ENCODE data around the gene NUP62. TPM values are rescaled to one million over a fixed set of nuclear protein-coding genes. Genes with fewer than 3 reads are reported as not detected.
A peak's percentile ranks its signal among the peaks of the same experiment; 100 is the strongest.

Gene NUP62
- polyA plus RNA-seq, 1 donor (not counting 4 experiments of a cell fraction or from before 2014, with no cell fraction given) = 12.9 TPM

DNA sequence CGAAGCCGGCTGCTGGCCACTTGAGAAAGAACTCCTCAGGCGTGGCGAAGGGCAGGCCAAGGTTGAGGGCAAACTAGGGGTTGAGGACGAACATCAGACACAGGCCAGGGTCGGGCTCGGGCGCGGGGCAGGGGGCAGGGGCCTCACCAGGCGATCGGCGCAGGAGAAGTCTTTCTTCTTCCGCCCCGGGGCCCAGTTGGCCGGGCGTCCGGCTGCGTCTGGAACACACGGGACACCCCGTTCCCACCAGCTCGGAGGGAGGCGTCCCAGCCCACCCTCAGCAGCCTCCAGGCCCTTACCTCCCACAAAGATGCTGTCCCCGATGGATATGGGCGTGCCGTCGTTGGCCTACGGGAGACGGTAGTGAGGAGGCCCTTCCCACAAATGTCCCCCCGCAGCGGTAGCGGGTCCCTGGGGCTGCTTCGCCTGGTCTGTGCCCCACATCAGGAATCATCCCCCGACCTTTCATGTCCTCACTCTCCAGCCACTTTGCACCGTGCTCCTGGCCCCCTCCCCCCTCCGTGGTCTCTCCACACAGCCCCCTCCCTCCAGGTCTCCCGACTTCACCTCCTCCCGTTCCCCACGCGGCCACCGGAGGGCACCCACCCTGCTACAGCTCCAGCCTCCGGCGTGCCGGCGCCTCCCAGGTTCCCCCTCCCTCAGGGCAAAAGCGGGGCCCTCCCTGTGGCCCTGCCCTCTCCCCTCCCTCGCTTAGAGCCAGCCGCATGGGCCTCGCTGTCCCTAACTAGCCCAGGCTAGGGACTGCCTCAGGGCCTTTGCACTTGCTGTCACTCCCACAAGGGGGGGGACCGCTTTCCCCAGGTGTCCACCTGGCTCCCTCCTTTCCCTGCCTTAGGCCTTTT, 66.7 kb downstream of the NUP62 start:
- dilution Hi-C loops (cut with MboI; ENCODE audit: extremely low pct_ligation_motif_present, low sequenced_read_pairs) = no loop called here
- FAIRE-seq (no peak), DNase-seq (ENCODE audit: low read depth, low spot score) (no peak)
- Histone ChIP-seq H3K9me1 (ENCODE audit: control insufficient read depth, extremely low read depth, insufficient read depth, low read length) (no peaks in the 10 kb centered on the region), H3K4me2 (ENCODE audit: control insufficient read depth, extremely low read depth, insufficient read depth, low read depth, low read length) (no peak overlapping the region), H3K9me3 (ENCODE audit: control insufficient read depth, low read depth, low read length) (no peaks in the 10 kb centered on the region), H3K4me1 (ENCODE audit: control insufficient read depth, extremely low read depth, insufficient read depth, low read length) (peaks cover 23% of the 10 kb centered on the region), H3K36me3 (ENCODE audit: control insufficient read depth in 2 of 2, extremely low read depth in 1 of 2, insufficient read depth in 2 of 2, low read length in 2 of 2) (peaks cover 21 to 50% of the 10 kb centered on the region in 2 experiments), H3K4me3 (ENCODE audit: control insufficient read depth in 2 of 3, extremely low read depth in 1 of 3, insufficient read depth in 2 of 3, low read depth in 1 of 3, low read length in 3 of 3) (no peak overlapping the region), H4K20me1 (ENCODE audit: control insufficient read depth, extremely low read depth, insufficient read depth, low read length) (peaks cover 11% of the 10 kb centered on the region), H3K79me2 (ENCODE audit: control insufficient read depth, insufficient read depth, low read length) (peaks cover 37% of the 10 kb centered on the region), H2AFZ (ENCODE audit: control insufficient read depth, low read length) (no peak overlapping the region), H3K9ac (ENCODE audit: control insufficient read depth, extremely low read depth, insufficient read depth, low read length) (no peak overlapping the region), H3K27ac (ENCODE audit: control insufficient read depth, insufficient read depth, low read length) (no peak overlapping the region), H3K27me3 (ENCODE audit: control insufficient read depth, extremely low read depth, insufficient read depth, low read length) (no peaks in the 10 kb centered on the region)
- TF ChIP-seq, protein P1, sequence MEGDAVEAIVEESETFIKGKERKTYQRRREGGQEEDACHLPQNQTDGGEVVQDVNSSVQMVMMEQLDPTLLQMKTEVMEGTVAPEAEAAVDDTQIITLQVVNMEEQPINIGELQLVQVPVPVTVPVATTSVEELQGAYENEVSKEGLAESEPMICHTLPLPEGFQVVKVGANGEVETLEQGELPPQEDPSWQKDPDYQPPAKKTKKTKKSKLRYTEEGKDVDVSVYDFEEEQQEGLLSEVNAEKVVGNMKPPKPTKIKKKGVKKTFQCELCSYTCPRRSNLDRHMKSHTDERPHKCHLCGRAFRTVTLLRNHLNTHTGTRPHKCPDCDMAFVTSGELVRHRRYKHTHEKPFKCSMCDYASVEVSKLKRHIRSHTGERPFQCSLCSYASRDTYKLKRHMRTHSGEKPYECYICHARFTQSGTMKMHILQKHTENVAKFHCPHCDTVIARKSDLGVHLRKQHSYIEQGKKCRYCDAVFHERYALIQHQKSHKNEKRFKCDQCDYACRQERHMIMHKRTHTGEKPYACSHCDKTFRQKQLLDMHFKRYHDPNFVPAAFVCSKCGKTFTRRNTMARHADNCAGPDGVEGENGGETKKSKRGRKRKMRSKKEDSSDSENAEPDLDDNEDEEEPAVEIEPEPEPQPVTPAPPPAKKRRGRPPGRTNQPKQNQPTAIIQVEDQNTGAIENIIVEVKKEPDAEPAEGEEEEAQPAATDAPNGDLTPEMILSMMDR (optimal IDR thresholded peaks at IDR 0.05 in 1 of 3, IDR thresholded peaks at IDR 0.05 in 1 of 3, conservative IDR thresholded peaks at IDR 0.05 in 1 of 3; ENCODE audit: extremely low read depth in 1 of 3, insufficient read depth in 2 of 3, low read length in 3 of 3) = peak in 2 of 3 experiments; percentile 11 to 41
- no peak for TF ChIP-seq EZH2 (IDR thresholded peaks at IDR 0.05; ENCODE audit: low read length)

DNA sequence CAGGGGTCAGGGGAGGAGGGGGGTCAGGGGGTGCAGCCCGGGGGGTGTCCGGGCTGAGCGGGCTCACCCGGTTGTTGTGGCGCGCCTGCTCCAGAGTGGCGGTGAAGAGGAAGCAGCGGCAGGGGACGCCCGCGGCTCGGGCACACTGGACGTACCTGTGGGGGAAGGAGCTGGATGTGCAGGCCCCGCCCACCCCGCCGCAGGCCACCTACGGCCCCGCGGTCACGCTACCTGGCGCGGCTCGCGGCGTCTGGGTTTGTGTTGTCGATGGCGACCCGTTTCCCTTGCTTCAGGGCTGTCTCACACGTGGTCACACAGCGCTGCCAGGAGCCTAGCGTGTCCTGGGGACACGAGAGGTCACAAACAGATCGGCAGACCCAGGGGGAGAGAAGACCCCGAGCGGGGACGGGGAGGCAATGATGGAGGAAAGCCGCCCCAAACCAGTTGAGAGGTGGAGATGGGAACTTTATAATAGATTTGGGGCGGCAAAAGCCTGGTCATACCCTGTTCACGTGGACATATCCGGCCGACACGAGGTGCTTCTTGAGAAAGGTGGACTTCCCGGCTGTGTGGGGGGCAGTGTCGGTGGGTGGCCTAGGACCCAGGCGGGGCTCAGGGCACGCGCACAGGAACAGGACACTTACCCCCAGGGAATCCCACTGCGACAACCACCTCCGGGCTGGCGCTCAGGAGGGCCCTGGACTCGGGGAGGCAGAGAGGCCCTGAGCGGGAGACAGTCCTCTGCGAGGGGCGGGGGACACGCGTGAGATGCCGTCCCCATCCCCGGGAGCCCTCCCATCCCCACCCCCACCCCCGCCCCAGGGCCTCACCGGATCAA, 67.5 kb downstream of the NUP62 start:
- Histone ChIP-seq H3K9me1 (ENCODE audit: control insufficient read depth, extremely low read depth, insufficient read depth, low read length) (no peaks in the 10 kb centered on the region), H3K4me2 (ENCODE audit: control insufficient read depth, extremely low read depth, insufficient read depth, low read depth, low read length) (no peak overlapping the region), H3K27me3 (ENCODE audit: control insufficient read depth, extremely low read depth, insufficient read depth, low read length) (no peaks in the 10 kb centered on the region), H4K20me1 (ENCODE audit: control insufficient read depth, extremely low read depth, insufficient read depth, low read length) (peaks cover 11% of the 10 kb centered on the region), H3K9me3 (ENCODE audit: control insufficient read depth, low read depth, low read length) (no peaks in the 10 kb centered on the region), H2AFZ (ENCODE audit: control insufficient read depth, low read length) (no peak overlapping the region), H3K4me1 (ENCODE audit: control insufficient read depth, extremely low read depth, insufficient read depth, low read length) (peaks cover 23% of the 10 kb centered on the region), H3K79me2 (ENCODE audit: control insufficient read depth, insufficient read depth, low read length) (peaks cover 36% of the 10 kb centered on the region), H3K9ac (ENCODE audit: control insufficient read depth, extremely low read depth, insufficient read depth, low read length) (no peak overlapping the region), H3K4me3 (ENCODE audit: control insufficient read depth in 2 of 3, extremely low read depth in 1 of 3, insufficient read depth in 2 of 3, low read depth in 1 of 3, low read length in 3 of 3) (no peak overlapping the region), H3K27ac (ENCODE audit: control insufficient read depth, insufficient read depth, low read length) (no peak overlapping the region), H3K36me3 (ENCODE audit: control insufficient read depth in 2 of 2, extremely low read depth in 1 of 2, insufficient read depth in 2 of 2, low read length in 2 of 2) (peaks cover 26 to 52% of the 10 kb centered on the region in 2 experiments)
- no peak for FAIRE-seq
- TF ChIP-seq EZH2 (IDR thresholded peaks at IDR 0.05; ENCODE audit: low read length) = no peak
- TF ChIP-seq, protein P1 (optimal IDR thresholded peaks at IDR 0.05 in 1 of 3, IDR thresholded peaks at IDR 0.05 in 1 of 3, conservative IDR thresholded peaks at IDR 0.05 in 1 of 3; ENCODE audit: extremely low read depth in 1 of 3, insufficient read depth in 2 of 3, low read length in 3 of 3) = no peak
- dilution Hi-C loops (cut with MboI; ENCODE audit: extremely low pct_ligation_motif_present, low sequenced_read_pairs) = no loop called here
- no peak for DNase-seq (ENCODE audit: low read depth, low spot score)

All from keratinocyte (primary cell).